NCI-H2171 (cell line): ENCODE data around the gene CFAP61.
"Not testable (repeated sequence)": the region's sequence is repeated elsewhere in the genome, so short reads cannot be mapped to it uniquely, and the experiment has no call there.

Experiments
- DNase-seq: peaks from one replicate; lab custom pipeline; 2025; lab: John Stamatoyannopoulos, UW

Gene CFAP61

GRCh38 chr20:20327746-20328145, 275.4 kb downstream of the CFAP61 start:
- no peak for DNase-seq

- DNase-seq = no peak
Observed at GRCh38 chr20:20329564-20329963, 277.2 kb downstream of the CFAP61 start.

DNA sequence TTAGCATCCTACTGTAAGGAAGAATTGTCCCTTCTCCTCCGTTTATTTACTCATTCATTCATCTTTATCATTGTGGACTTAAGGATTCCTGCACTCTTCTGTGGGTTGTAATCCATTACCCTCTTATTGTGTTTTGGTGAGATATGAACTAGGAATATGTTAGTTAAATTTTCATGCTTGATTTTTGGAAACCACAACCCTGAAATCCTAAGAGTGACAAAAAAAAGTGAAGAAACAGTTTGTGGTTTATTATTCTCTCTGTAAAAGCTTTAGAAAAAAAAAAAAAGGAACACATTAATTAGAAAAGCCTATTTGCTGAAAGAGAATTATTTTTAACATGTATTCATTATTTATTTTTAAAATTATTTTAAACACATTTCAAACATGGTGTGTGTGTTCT, 278.8 kb downstream of the CFAP61 start:
- no peak for DNase-seq

DNA sequence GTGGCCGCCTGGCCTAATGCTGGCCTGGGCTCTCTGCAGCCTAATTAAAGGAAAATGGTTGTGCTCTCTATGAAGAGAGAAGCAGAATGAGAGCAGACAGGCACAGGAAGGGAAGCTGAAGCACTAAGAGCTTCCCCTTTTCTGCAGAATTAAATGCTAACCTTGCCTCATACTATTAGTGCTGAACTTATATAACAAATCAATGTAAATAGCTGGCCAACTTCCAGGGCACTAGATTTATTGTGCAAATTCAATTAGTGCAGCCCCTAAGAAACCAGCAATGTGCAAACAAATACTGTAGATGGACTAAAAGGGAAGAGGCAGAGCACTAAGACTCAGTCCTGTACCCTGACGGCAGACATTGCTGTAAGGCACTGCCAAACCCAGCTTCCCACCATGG, 279.5 kb downstream of the CFAP61 start:
- DNase-seq = no peak

DNA sequence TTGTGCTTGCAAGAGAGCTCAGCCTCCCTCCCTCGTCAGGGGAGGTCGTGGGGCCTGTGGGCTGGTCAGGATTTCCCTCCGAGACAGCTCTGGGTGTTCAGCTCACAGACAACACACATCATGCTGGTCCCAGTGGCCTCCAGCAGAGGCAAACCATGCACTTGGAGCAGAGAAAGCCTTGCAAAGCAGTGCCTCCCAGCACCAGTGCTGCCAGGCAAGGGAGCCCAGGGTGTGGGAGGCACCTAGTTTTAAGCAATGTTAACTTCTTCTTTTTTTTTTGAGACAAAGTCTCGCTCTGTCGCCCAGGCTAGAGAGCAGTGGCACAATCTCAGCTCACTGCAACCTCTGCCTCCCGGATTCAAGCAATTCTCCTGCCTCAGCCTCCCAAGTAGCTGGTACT, 281.5 kb downstream of the CFAP61 start:
- no peak for DNase-seq

DNA sequence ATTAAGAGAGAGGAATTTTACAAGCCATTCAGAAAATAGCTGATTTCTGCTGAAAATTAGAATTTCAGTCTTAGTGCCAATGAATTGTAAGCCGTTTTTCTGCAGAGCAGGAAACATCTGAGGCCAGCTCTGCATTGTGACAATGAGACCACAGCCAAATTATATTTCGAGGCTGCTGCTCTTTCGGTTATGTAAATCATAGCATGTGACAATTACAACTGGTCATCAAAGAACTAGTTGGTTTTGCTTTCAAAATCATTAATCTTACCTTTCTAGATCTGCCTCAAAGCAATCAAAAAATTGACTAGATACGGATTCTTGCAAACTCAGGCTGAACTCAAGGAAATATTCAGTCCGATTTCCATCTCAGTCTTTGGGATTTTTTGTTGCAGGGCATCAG, 282.2 kb downstream of the CFAP61 start:
- no peak for DNase-seq

DNA sequence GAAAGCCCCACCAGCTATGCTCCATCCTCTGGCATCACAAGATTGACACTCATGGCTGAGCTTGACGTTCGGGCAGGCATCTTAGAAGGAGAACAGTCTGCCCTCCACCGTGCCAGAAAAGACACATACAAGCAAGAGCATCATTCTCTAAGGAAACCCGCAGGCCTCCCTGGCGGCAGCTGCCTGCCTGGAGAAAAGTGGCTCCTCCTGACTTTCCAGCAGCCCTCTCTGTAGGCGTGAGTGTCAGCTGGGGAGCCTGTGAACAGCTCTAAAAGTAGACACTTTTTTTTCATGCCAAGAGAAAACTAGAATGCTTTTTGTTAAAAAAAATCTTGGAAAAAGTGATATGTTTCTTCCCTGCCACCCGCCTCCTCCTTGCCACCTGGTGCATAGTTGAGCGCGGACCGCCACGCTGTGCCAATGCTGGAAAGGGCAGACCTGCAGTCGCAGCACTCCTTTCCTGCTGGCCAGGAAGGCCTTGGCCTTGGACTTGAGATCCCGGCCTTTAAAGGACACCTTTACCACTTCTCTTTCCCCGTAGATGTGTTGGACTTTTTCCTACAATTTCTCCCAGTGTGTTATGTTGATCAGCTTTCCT, 285.9 kb downstream of the CFAP61 start:
- no peak for DNase-seq

DNA sequence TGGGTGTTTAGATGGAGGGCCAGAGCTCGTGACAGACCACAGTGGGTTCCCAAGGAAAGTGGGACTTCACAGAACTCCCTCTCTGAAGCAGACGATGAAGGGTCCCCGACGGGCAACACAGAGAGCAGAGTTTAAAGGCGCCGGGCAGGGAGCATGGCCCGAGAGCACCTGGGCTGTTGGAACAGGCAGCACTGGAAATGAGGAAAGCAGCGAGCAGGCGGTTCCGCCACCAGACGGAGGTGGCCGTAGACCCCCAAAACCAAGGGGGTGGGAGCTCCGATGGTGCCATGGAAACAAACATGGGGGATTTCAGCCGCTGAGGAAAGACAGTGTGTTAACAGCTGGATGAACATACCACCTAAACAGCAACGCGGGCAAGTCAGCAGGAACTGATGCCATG, 288.1 kb downstream of the CFAP61 start:
- DNase-seq = no peak

GRCh38 chr20:20341371-20341770, 289.0 kb downstream of the CFAP61 start:
- no peak for DNase-seq

DNA sequence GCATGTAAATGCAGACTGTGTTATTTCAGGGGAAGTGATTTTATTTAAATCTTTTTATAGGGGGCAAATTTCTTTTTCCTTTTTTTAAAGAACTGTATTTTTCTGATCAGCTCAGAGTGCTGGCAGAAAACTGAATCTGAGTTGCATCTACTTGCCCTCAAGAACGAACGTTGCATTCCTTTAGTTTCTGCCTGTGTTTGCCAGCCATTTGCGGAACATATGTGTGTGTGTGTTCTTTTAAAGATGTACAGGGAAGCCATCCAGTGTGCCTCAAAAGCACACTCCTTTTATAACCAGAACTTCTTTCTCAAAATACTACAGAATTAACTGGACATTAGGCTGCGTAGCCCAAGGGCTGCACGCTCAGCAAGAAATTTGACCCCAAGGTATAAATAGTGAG, 289.7 kb downstream of the CFAP61 start:
- no peak for DNase-seq

DNA sequence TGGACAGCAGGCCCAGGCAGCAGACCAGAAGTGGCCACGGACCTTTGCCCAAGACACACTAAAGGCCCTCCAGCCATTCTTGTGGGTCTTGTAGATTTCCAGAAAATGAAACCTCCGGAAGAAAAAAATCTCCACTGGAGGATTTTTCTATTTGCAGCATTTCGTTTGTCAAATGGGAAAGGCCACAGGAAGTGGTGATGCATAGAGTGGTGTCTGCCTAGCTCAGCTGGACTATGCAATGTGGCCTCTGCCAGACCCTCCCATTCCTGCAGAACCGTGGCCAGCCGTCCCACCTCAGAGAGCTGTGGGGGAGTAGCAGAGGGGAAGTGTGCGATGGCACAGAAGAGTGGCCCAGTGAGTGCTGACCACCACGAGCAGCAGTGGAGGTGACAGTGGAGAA, 291.6 kb downstream of the CFAP61 start:
- DNase-seq = no peak

DNA sequence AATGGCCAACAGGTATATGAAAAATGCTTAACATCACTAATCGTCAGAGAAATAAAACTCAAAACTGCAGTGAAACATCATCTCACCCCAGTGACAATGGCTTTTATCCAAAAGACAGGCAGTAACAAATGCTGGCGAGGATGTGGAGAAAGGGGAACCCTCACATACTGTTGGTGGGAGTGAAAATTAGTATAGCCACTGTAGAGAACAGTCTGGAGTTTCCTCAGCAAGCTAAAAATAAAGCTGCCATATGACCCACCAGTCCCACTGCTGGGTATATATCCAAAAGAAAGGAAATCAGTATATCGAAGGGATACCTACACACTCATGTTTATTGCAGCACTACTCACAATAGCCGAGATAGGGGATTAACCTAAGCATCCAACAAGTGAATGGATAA, 292.1 kb downstream of the CFAP61 start:
- no peak for DNase-seq

DNA sequence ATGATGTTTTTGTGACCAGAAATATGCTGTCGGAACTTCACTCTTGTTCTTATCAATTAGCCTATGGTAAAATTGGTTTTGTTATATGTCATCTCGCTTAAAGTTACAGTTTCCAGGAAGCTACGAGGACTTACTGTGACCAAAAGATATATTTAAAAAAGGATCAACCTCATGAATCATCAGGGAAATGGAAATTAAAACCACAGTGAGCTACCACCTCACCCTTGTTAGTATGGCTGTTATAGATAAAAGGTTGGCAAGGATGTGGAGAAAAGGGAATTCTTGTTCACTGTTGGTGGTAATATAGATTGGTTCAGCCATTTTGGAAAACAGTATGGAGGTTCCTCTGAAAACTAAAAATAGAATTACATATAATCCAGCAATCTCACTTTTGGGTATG, 301.2 kb downstream of the CFAP61 start:
- DNase-seq = no peak

- DNase-seq = not testable (repeated sequence)
Observed at GRCh38 chr20:20355503-20355902, 303.2 kb downstream of the CFAP61 start.

- DNase-seq = peak; percentile 50
Observed at GRCh38 chr20:20358801-20359200, 306.5 kb downstream of the CFAP61 start.

DNA sequence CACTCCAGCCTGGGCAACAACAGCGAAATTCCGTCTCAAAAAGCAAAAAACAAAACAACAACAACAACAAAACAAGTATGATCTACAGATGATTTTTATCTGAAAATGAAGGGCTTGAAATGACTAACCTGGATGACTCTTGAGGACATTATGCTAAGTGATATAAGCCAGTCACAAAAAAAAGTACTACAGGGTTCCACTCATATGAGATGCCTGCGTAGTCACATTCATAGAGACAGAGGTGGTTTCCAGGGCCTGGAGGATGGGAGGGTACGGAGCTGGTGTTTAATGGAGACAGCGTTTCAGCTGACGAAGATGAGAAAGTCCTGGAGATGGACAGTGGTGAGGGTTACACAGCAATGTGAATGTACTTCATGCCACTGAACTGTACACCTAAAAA, 307.3 kb downstream of the CFAP61 start:
- DNase-seq = no peak

GRCh38 chr20:20360464-20360863, 308.1 kb downstream of the CFAP61 start:
- DNase-seq = peak; percentile 26

DNA sequence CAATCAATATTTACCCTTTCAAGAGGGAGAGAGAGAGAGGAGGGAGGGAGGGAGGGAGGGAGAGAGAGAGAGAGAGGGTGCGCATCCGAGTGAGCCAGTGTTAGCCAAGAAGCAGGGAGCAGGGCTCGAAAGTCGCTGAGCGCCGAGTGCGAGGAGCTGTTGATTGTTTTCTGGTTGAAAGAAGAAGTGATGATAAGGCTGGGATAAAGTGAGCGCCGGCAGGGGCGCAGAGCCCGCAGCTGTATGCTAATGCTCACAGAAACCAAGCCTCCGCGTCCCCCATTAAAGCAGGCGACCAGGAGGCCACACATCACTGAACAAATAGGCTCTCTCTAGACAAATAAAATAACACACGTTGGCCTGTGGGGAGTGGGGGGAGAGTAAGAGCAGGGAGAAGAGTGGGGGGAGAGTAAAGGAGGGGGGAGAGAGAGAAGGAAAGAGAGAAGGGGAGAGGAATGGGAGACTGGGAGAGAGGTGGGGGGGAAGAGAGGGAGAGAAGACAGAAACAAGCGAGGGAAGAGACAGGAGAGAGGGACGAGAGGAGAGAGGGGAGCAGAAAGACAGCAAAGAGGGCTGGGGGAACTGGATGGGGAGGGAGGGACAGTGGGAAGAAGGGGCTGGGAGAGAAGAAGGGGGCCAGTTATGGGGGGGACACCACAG, 310.6 kb downstream of the CFAP61 start:
- peak; percentile 86 for DNase-seq

GRCh38 chr20:20363434-20363798, 311.1 kb downstream of the CFAP61 start:
- DNase-seq = no peak

- no peak for DNase-seq
Observed at GRCh38 chr20:20363799-20364592, 311.7 kb downstream of the CFAP61 start.

- DNase-seq = no peak
Observed at GRCh38 chr20:20364593-20365479, 312.5 kb downstream of the CFAP61 start.

DNA sequence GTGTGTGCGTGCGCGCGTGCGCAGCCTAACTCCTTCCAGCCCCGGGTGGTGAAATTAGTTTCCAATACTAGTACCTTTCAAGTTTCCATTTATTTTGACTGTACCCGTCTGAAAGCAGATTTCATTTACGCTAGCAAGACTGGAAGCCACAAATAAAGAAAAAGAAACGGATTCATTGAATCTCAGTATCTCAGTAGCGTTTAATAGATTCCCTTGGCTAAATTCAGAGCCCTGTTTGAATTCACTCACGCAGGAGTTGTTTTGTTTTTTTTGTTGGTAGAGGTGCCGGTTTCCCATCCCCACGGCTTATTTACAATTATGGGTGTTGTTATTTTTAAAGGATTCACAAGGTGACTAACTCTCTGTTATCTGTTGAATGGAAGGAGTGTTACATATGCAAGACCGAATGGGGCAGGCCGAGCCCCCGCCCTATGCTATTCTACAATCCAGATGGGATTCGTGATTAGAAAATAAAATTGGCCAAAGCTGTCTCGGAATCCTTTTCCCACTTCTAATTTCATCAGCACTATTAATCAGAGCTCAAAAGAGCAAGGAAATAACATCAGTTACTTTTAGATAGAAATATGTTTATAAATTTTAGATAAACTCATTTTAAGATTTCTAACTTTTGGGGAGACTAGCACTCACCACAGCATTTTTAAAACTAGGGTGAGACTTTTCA, 313.3 kb downstream of the CFAP61 start:
- DNase-seq = no peak
